HG03442 (cell line): Measurements from ENCODE around the gene GATAD2B.

ENCODE experiments used
- ATAC-seq: cut with Tn5 transposase; IDR thresholded peaks from one replicate; pipeline ENCODE4 v1.9.1; 2021; ENCODE audit warnings: mild to moderate bottlenecking, moderate library complexity; ENCODE audit not compliant: unreplicated experiment

The GATAD2B gene

DNA sequence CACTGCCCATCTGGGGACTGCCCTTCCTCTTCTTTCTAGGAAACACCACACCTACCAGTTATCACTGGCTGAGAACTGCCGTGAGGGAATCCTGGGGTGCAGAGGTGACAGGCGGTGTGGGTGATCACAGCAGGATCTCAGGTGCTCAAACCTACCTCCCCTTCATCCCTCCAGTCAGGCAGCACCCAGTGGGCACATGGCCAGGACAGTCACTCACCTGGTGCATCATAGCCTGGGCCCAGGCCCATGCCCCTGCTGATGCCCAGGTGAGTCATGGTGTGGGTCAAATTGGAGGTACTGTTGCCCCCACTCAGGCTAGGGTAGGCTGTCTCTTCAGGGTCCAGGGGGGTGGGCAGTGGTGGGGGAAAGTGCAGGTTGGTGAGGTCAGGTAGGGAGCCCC is 29.0 kb upstream of the GATAD2B start:
- ATAC-seq: no peak

DNA sequence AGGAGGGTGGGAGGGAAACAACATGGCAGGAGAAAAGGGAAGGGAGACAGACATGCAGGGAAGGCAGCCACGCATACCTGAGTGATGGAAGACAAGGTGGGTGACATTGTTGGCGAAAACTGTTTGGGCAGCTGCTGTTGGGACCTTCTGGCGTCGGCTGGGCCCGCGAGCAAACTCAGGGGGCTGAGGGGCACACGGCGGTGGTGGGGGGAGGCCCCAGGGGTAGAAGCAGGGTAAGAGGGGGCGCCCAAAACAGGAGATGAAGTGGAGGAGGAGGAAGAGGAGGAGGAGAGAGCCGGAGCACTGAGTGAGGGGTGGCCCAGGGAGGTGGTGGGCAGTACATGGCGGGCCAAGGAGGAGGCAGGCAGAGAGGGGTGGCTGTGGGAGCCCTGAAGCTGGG is 28.4 kb upstream of the GATAD2B start:
- no peak for ATAC-seq

DNA sequence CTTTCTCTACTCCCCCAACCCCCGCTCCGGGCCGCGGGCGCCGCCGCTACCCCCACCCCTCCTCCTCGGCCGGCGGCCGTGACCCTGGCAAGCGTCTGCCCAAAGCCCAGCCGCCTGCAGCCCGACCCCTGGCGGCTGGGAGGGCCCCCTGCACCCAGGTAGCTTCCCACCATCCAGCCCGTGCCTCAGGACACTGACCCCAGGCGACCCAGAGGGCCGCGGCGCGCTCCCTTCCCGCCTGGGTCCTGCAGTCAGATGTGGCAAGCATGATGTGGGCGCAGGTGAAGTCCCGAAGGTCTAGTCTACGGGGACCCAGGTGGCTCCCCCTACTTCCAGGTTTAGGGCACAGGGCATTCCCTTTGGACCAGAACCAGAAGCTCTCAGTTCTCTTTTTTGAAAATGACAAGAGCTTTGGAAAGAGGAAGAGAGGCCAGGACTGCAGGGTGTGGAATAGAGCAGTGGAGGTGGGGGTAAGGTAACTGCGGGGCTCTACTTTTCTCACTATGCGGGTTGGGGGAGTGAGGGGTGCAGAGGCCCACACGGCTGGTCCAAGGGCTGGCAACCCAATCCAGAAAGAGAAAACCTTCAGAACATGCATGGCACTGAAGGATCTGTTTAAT is 24.0 kb upstream of the GATAD2B start, which contains the start of gene DENND4B:
TSS of gene DENND4B (minus strand) at position 97 of the 620 bp plus-strand sequence. CDS start 2,344 bp downstream, outside the sequence.
- ATAC-seq: peak; percentile 54

DNA sequence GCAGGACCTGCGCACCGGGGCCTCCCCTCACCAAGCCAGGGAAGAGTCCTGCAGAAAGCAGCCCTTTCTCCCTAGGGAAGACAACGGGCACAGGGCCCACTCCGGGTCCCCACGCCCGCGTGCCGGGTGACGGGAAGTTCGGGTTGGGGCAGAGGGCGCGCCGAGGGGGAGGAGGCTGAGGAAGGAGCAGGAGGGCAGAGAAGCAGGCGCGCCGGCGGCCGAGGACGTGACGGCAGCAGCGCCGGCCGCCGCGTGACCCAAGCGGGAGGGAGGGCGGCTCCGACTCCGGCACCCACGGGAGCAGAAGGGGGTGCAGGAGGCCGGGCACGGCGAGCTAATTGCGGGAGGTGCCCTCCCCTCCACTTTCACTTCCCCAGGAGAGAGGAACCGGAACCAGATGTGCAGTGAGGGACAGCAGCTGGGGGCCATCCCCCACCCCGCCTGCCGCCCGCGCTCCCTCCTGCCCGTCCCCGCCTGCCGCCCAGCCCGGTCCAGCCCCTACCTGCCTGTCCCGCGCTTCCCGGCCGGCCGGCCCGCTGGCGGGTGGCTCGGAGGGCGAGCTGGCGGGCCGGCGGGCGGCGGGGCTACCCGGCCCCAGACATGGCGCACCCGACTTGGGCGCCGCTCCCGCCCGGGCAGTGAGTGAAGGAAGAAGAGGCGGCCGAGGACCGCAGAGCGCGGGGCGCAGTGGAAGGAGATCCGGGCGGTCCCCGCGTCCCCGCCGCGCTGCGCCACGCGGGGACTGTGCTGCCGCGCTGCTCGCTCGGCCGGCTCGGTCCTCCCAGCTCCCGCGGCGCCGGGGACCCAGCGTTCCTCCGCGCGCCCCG is 23.2 kb upstream of the GATAD2B start:
- ATAC-seq: peak; percentile 67

DNA sequence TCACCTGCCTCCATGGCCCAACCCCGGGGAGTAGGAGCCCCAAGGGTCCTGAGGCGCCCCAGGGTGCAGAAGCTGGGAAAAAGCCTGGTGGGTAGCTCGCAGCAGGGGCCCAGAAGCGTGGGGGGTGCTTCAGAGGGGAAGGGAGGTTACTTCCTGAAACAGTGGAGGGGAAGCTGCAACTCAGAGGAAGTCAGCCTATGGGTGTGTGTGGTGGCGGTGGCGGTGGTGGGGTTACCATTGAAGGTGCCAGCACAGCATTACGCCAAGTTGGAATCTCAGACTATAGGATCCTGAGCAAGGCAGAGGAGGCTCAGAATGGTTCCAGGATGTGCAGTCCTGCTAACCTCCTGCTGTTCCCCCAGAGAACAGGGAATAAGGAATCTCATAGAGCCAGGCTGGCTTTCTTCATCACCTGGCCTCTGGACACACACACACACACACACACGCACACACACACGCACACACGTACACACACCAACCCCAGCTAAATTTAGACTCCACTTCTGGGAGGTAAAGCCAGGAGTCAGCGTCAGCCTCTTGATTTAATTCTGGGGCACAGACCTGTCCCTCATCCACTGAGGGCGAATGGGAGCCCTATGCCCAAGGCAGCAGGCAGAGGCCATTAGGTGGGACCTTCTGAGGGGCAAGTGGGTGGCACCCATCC is 22.5 kb upstream of the GATAD2B start:
- no peak for ATAC-seq

DNA sequence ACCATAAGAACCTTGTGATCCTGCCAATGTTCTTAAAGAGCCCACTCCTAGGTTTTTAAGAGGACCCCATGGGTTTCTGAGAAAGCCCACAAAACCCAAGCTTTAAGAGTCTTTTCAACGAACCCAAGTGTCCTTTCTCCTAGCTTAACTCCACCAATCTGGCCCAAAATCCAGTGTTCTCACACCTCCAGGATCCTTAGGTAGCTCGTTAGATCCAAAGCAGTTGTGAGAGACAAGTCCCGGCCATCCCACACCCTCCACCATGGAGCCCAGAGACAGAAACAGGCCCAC is 22.0 kb upstream of the GATAD2B start:
- no peak for ATAC-seq

DNA sequence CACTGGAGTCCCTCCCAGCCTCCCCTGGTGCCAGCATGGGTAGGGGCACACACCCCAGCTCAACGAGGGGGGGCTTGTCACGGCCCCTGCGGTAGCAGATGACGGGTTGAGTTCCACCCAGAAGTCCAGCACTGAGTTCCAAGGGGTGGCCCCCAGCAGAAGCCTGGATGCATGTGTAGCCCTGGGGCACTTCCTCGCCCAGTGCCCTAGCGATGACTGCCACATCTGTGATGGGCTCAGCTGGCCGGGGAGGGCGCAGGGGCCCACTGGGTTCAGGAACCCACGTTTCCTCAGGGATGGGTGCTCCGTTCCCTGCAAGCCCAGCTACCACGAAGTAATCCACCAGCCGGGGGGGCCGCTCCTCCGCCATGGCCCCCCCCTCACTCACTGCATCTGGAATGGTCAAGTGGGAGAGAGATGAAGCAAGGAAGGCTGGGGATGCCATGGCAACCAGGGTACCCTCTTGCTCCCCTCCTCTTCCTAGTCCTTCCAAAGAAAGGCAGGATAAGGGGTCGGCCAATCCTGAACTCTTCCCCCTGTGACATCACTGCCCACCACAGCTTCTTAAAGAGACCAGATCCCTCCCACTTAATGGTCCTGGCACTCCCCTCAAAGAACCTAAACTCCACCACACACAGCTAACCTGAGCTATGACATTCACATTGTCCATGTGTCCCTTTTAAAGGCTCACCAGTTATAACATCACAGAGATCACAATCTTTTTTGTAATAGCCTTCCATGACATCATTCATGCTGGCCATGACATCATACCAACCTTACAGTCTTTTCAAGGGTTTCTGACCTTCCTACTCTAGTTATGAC is 21.4 kb upstream of the GATAD2B start:
- no peak for ATAC-seq

DNA sequence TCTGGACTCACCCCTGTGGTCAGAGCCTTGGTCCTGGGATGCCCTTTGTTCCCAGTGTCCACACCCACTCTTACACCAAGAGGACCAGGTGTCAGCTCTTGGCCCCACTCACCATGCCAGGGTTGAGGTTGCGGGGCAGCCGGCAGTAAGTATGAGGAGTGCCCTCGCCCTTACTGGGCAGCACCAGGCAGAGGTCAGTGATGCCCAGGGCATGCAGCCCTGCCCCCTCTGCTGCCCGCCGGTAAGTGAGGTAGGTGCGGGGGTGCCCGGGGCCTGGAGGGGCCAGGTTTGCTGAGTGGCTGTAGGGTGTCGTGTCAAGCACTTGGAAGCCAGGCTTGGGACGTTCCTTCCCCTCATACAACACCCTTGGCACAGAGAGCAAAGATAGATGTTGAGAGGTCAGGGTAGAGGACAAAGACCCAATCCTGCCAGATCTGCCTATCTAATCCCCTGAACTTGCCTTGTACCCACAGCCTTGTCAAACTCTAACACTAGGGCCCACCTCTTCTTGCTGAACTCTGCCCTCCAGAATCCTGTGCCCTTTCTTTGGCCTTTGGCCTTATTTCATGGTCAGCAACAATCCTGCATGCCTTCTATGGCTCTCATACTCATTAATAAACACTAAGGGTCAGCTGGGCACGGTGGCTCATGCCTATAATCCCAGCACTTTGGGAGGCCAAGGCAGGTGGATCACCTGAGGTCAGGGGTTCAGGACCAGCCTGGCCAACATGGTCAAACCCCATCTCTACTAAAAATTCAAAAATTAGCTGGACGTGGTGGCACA is 20.2 kb upstream of the GATAD2B start:
- no peak for ATAC-seq

DNA sequence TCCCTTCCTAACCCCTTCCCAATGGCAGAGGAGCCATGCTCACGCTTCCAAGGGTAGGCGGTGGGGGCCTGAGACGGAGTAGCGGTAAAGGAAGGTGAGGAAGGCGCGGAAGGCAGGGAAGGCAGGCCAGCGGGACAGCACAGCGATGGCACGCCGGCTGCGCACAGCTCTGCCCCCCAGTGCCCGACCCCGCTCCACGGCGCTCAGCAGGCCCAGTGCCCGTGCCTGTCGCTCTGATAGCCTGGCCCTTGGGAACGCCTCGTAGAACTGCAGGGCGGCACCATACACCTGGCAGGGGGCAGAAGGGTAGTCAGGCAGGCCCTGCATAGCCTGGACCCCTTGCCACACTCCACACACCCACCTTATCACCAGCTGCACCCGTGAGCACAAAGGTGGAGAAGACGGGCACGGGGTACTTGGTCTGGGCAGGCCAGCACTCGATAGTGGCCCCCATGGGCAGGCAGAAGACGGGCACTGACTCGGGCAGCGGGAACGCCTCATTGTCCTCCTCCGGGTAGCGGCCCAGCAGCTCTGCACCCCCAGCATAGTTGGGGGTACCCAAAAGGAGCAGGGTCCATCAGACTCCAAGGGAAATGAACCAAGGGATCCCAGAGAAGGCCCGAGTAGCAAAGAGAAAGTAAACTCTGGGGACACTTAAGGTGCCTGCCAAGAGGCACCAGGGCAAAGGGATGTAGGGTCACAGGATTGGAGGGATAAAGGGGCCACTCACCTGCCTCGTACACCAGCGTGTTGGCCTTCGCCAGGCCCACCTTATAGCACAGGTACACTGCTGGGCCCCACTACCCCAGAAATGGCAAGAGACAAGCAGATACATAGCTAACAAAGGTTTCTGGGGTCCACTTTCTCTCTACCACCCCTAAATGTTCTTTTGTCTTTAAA is 19.3 kb upstream of the GATAD2B start:
- no peak for ATAC-seq

DNA sequence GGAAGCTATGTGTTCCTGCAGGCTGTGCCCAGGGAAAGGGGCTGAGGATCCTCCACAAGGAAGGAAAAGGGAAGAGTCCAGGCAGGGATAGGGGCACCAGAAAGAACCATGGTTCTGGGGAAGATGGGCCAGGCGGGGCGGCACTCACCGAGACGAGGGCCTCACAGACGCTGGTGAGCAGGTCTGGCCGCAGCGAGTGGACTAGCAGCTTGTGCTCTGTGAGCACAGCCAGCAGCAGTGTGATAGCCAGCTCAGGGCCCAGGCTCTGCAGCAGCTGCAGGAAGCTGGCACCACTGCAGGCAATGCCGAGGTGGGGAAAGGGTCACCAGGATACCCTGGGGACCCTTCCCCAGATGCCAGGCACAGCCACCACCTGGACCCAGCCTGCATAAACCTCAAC is 18.0 kb upstream of the GATAD2B start:
- ATAC-seq: no peak

DNA sequence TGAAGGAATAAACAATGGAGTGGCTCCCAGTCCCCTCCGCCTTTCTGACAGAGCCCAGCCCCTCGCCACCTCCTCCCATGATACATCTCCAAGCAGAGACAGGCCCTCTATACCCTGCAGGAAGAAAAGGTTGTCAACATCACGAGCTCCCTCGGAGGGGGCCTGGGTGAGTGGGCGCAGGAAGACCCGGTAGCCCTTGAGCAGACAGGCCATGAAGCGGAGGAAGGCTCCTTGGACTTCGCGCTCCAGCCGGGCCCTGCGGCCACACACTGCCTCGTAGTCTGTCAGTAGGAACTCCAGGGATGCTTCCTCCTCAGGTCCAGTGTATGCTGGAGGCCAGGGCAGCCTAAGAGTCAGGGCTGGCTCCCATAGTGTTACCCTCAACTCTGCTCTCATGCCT is 16.7 kb upstream of the GATAD2B start:
- no peak for ATAC-seq

DNA sequence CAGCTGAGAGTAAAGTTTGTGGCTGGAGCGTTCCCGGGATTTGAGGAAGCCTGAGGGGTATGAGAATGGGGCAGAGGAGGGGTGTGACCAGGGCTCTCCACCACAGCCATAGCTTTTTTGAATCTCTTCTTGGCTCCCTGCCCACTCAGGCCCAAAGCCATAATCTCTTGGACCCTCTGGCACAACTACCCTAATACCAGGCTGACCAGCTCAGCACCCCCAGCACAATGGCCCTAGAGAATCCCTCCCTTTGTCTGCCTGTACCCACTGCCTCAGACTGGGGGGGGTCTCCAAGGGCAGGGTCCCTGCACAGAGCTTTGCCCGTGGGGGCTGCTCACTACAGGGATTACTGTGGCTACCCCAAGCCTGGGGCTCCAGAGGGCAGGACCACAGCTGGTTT is 16.2 kb upstream of the GATAD2B start:
- ATAC-seq: no peak

DNA sequence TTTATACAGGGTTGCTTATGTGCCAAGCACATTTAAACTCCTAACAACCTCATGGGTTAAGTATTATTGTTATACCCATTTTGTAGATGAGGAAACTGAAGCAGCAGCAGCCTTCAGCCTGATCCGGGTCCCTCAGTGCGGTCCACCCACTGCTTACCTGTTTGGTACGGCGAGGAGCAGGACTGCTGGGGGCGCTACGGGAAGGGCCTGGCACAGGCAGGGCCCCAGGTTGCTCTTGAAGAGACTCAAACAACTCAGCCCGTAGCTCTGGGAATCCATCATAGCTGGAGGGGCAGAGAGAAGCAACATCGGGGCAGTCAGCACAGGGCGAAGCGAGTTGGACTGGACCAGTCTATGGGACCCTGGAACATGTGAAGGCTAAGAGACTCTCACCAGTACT is 14.6 kb upstream of the GATAD2B start:
- ATAC-seq: no peak

DNA sequence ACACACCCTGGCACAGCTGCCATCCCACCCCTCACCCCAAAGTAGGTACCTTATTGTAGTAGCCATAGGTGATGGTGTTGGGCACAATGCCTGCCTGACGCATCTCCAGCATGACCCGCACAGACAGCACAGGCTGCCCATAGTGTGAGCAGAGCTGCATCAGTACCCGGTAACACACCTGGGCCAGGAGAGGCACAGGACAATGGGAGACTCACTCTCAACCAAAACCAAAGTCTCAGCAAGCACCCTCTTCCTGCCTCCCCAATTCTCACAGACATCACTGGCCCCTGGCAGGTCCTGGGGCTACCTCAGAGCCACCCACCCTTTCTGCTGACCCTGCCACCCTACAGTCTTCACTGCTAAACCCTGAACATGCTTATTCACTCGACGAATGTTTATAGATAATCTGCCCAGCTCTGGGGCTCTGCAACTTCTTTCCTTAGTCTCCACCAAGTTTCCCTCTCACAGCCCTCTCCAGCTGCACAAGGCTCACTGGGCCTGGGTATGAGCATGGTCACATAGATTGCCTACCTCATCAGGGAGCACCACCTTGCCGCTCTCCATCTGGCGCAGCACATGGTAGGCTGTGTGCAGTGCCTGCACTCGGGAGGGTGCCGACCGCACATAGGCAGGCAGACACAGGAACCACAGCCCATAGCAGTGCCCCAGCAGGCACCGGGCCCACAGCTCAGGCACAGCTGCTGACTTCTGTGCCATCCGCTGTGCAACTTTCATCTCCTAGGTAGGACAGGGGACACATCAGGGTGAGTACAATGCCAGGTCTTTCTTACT is 13.4 kb upstream of the GATAD2B start:
- ATAC-seq: no peak

DNA sequence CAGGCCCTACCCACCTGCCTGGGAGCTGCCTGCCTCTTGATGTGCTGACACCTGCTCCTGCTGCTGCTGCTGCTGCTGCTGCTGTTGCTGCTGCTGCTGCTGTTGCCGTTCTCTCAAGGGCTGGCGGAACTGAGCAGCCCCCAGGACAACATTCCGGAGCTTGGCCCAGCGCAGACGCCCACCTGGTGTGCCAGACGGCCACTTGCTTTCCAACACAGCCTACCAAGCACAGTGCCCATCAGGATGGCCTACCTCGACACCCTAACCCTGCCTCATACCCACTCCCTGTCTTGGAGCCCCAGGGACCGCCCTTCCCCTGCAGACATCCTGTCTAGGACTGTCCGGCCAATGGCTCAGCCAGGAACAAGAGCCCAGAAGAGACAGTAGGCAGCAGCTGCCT is 12.0 kb upstream of the GATAD2B start:
- no peak for ATAC-seq

DNA sequence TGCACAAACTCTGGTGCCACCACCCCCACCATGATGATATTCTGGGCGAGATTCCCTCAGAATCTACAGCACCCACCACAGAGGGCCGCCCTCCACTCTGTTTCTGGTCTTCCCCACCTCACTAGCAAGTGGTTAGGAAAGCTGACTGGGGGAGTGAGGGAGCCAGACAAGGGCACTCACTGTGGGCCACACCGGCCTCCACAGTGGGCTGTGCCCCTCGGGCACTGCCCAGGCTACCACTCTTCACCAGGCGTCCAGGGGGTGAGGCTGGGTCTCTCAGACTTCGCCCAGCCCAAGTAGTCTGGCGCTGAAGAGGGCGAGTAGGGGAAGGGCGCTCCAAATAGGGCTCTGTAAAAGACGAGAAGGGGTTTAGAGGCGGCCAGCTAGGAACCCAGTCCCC is 11.2 kb upstream of the GATAD2B start:
- ATAC-seq: no peak

DNA sequence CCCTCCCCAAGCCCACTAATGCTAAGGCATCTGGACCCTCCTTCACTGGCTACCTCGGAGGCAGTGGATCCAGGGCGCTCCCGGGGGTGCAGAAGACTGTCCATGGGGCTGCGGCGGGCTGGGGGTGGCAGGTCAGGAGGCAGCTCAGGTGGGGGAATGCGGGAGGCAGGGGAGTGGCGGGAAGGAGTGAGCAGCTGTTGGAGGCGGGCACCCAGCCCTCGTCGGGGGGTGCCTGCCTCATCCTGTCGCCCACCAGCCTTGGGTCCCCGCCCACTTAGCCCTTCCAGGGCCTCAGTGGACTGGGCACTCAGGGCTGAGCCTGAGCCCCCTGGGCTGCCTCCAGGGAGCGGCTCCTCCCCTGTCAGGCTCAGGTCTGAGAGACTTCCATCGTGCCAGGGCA is 10.7 kb upstream of the GATAD2B start:
- ATAC-seq: no peak

DNA sequence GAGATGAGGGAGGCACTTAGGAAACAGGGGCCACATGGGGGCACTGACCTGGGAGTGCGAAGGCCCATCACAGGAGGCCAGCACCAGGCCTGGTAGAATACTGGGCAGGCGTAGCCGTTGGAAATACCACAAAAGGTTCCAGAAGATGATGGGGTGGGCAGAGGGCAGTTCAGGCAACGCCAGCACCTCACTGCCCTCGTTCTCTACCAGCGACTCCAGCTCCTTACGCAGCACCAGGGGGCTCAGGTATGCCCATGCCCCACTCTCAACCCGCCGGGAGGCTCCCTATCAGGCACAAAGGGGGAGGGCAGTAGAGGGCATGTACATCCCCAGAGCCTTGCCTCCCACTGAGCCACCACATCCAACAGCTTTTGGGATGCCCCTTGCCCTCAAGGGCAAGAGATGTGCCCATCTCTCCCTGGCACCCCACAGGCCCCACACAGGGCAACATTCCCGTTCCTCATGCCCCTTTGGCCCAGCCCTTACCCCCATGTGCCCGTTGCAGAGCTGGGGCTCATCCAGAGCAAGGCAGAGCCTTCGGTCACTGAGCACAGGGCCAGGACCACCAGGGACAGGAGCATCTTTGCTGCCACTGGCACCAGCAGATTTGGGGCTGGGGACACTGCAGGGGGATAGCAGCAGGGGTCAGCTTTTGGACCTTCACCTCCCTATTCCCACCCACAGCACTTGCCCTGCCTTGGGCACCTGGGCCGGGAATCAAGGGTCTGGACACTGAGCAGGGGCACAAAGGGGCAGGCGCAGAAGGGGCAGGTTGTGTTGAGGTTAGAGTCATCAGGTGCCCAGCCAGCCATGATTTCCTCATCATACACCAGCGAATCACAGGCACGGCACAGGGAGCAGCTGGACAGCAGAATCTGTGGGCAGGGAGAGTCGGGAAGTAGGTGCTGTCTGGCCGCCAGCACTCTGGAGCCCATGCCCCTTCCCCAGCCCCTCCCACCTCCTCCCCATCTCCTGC is 9.7 kb upstream of the GATAD2B start:
- no peak for ATAC-seq
